HG03045 (cell line): ENCODE measurements around the gene LRRK1.

ENCODE experiments used
- ATAC-seq: cut with Tn5 transposase; IDR thresholded peaks from one replicate; pipeline ENCODE4 v1.9.1; 2021; ENCODE audit warnings: mild to moderate bottlenecking, moderate library complexity; ENCODE audit not compliant: unreplicated experiment

The LRRK1 gene

DNA sequence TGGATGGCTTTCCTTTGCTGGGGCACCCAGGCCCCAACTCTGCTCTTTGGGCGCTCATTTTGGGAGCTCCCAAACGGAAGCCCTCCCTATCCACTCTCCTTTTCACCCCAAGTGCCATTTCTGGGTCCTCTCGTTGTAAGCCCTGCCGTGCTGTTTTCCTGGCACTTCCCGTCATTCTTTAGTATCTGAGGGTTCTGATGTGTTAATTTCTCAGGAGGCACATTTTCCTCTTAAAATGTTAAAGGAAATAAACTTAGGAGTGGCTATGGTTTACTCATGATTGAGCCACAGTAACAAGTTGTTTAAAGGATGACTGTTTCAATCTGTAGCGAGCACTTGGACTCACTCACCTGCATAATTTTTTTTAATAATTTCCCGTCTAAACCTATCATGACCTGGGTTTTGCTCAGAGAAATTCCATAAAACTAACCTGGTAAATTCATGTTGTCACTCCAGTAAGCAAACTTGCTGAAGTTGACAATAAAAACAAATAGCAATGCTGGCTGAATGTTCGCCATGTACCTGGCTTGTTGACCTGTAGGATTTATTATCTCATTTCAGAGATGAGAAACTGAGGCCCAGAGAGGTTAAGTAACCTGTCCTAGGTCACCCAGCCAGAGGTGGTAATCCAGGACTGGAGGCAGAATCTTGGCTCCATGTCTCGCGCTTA is 29.0 kb upstream of the LRRK1 start:
- no peak for ATAC-seq

DNA sequence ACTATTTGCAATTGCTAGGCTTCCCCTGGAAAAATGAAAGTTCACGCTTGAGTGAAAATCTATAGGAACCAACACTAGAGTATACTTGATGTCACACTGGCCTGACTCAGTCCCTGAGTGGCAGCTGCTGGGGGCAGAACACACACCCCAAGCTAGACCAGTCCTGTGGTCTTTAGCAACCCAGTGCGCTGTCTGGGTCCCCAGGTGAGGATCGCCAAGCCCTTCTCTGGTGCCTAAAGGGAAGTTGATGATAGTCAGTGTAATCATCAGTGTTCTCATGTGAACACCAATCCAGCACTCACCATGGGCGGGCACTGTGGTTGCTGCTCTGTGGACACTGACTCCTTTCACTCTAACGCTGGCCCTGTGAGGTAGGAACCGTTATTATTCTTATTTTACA is 28.3 kb upstream of the LRRK1 start:
- no peak for ATAC-seq

DNA sequence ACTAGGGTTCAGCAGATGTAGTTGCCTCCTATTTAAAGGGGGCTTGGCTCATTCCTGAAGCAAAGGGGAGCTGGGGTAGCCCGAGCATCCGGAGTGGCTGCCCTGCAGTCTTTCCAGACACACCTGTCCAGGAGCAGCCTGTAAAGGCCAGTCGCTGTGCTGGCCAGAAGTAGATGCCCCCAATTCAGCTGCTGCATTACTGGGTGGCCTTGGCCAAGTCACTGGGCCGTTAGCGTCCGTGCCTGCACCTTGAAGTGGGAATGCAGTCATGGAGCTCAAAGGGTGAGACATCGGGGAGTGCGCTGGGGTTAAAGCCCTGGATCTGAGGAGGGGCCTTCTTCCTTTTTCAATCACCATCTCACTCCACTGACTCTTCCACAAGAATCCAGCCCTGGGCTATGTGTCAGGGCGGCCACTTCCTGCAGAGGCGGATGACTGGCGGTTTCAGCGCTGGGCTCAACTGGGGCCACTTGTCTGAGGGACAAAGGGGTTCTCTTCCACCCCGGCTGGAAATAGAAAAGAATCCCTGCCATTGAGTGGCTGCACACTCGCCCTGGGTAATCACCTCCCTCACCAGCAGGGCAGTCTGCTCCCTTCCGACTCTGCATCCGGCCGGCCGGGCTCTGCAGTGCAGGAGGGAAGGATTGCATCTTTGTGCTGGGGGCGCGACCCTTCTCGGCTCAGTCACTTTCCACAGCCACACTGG is 27.7 kb upstream of the LRRK1 start:
- no peak for ATAC-seq

DNA sequence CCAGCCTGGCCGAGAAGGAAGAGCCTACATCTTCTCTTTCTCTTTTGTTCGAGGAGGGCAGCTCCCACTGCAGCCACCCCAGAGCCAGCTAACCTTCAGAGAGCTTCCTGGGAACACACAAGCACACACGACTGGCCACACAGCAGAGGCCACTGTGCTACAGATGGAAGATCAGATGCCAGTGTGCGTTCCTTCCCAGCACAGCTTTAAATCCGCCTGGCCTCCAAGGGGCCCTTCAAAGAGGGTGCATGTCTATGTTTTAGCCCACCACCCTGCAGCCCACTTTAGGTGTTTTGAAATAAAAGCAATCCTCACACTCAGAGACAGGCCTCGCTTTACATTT is 27.2 kb upstream of the LRRK1 start:
- ATAC-seq = no peak

DNA sequence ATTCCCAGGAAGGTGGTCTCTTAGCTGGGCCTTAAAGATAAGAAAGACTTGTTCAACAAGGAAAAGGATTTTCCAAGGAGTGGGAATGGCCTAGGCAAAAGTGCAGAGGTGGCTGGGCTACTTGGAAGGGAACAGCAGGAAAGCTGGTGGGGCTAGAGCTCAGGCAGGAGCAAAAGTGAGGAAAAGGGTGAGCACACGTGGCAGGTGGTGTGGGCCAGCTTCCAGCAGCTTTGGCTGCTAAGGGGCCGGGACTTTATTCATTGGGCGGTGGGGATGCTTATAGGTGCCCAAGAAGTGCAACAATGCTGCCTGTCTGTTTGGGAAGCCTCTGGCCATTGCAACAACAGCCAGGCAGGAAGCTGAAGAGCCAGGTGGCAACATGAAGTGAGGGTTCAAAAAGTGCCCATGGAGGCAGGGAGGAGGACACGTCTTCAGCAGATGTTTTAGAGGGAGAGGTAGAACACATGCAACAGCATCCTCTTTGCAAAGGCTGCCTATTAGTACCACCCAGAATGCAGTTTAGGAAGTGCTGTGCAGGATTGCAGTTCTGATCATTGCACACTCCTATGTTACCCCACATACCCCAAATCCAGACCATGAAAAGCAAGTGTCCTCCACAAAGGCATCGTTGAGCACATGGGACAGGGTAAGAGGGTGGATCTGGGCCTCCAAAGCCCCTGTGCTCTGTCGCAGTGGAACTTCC is 25.7 kb upstream of the LRRK1 start:
- no peak for ATAC-seq

DNA sequence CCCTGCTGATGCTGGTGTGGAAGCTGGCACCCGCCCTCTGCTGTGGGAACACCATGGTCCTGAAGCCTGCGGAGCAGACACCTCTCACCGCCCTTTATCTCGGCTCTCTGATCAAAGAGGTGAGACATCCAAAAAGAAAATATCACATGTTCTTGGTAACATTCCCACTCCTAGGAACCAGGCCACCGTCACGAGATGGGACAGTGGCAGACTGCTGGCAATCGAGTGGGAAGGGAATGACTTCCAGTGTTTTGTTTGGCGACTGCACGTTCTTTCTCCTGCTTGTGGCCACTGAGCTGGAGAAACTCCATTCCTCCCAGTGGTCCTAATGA is 25.2 kb upstream of the LRRK1 start:
- no peak for ATAC-seq

DNA sequence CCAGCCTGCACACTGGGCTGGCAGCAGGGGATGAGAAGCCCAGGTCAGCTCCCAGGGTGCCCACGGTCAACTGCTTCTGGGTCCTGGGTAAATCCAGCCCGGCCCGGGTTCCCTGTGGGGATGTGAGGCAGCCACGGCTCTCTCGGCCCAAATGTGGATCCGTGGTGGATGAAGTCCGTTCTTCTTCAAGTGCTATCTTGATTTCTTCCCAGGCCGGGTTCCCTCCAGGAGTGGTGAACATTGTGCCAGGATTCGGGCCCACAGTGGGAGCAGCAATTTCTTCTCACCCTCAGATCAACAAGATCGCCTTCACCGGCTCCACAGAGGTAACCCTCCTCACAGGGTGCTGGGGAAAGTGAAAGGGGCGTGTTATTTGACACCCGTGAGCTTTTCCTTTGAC is 23.4 kb upstream of the LRRK1 start:
- no peak for ATAC-seq

DNA sequence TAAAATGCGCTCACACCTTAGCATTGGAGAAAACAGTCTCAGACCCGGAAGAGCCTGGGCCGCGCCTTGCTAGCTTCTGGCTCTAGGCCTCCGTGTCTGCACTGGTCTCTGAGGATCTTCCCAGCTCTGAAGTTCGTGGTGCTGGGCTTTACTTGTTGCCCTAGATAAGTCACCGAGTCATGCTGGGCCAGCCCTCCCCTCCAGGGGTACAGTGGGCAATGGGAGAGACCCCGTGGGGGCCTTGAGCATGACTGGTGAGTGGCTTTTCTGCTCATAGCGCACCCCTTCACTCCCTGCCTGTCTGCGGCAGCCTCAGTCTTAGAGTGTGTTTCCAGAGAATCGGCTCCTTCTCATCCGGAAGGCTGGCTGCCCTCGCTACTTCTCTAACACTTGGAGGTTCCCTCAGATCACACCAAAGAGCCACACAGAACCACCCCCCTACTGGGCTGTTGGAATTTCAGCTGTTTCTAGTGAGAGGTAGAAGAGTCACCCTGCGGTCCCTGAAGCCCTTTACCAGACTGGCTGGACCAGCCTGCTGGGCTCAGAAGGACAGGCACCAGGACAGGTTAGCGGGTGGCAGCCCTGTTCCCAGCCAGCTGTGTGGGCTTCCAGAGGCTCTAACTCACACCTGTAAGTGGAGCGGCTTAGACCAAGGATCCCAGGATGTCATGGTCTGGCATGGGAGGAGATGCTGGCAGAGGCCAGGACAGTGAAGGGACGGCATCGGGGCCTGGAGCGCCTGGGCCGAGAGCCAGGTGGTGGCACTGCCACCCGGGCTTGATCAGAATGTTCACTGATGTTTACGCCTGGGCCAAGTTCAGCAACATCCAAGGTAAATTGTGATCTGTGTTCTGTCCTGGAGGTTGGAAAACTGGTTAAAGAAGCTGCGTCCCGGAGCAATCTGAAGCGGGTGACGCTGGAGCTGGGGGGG is 21.7 kb upstream of the LRRK1 start:
- no peak for ATAC-seq

DNA sequence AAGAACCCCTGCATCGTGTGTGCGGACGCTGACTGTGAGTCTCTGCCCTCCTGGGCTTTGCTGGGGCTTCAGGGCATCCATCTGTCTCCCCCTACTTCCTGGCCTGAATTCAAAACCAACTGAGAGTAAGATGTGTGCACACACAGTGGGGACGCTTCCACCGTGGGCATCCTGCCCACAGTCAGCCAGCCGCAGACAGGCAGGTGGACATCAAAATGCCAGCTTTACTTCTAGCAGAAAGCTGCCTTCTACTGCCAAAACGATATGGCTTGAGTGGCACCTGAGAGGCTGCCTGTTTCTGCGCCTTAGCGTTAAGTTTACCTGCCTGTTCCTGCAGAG is 21.0 kb upstream of the LRRK1 start:
- ATAC-seq = no peak

DNA sequence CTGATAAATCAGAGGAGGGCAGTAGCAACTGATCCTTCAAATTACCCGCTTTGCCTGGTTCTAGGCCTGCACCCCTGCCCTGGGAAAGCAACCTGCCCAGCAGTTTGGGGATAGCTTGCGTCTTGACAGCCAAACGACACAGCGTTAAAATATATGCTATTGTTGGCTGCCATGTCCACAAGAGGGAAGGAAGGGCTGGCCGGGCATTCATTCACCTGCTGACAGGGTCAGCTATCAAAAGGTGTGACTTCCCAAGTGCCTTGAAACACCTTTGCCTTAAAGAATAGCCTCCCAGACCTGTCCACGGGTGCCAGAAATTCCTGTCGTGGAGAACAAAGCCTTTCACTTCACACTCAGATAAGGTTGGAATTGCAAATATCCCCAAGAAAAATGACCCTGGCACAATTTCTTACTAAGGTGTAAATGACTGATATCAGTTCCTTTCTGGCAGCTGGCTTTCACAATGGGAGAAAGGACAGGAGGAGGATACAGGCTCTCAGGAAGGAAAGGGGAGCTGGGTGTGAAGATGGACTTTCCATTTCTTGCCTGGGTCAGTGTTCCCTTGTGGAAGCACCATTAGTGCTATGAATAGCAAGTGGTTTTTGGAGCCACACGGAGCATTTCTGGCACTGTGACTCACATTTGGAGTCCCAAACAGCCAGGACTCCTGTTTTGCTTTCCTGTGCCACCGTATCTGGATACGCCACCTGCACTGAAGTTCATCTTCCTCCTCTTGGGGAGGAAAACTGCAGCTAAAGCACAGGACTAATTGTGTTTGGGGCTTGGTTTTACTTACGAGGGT is 20.3 kb upstream of the LRRK1 start:
- no peak for ATAC-seq

DNA sequence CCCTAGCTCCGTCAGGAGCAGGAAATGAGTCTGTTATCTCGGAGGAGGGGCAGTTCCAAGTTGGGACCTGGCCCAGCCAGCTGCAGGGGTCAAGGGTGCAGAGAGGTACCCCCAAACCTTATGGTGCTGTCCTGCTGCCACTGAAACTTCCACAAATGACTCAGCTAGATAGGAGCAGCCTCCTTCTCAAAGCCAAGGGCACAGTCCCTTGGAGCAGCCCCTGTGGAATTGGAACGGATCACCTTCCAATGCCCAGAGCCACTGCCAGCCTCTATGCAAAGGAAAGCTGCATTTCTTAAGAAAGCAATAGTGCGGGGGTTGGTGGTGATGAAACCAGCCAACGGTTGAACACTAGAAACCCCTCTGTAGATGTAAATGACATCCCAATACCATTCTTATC is 19.6 kb upstream of the LRRK1 start:
- ATAC-seq = no peak

DNA sequence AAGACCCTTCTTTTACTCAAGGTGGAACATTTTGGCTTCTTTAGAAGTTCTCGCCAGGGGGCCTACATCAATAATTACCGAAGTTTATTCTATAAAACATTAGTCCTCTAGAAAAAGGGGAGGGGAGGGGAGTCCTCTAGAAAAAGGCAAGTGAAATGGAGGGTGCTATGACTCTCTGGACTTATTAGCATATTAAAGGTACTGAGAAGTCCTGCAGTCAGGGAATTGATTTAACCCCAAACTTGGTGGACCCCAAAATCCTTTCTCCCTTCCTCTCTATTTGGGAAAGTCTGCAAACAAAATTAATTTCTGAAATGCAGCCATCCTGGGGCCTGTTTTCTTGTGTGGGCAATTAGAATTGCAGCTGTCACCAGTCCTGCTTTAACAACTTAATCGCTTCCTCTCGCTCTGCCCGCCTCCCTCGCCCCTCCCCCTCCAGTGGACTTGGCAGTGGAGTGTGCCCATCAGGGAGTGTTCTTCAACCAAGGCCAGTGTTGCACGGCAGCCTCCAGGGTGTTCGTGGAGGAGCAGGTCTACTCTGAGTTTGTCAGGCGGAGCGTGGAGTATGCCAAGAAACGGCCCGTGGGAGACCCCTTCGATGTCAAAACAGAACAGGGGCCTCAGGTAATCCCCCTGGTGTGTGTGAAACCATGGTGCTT is 18.9 kb upstream of the LRRK1 start:
- no peak for ATAC-seq

DNA sequence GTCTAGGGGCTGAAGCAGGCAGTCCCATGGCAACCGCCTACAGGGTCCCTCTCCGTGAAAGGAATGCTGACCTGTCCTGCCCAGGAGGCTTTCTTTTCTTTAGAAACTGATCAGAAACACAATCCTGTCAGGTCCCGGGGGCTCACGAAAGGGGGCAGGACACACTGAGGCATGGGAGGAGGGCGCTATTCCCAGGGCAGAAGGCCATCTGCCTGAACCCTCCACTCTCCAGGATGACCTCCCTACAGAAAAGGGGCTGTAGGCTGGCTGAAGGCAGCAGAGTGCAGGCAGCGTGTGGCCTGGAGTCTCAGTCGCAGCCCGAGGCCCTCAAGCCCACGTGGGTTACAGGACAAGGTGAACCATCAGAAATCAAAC is 18.4 kb upstream of the LRRK1 start:
- no peak for ATAC-seq

DNA sequence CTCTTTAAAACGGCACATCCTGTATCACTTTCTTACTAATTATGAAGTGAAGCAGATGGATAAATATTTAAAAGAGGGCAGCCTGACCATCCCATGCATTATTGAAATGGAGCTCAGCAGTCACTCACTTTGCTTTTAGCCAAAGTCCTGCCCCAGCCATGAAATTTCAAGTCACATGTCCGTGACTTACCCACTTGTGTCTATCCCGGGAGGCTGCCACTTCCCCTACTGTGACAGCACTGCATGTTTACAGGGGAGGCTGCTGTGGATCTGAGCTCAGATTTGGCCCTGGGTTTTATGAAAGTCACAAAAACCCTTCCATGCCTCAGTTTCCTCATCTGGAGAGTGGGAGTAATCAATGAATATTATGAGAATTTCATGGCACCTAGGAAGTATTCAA is 17.9 kb upstream of the LRRK1 start:
- ATAC-seq = no peak

DNA sequence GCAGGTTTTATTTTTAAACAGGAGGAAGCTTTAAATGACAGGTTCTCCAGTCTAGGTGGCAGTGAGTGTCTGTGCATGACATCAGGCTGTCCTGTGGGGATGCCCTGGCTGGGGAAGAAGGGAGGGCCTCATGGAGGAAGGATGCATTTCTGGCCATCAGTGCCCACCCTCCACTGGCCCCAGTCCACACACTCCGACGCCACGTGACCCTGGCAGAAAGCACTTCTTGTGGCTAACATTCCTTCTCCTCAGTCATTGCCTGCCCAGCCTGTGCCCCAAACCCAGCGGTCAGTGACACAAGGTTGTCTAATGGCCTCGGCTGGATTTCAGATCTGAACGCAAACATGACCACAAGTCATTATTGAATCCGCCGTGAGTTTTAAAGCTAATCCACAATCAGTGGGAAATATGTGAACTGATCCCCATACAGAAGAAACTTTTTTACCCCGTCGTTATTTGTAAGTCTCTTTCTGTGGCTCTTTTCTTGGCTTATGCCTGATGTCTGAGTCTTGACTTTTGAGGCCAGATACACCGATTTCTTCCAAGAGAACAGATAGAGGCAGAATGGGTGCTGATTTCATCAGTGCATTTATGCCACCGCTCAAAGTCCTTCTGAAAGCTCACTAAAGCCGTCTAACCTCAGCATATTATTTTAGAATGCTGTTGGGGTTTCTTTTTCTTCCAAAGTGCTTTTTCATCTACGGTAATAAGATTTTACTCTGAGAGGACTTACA is 17.3 kb upstream of the LRRK1 start:
- no peak for ATAC-seq

DNA sequence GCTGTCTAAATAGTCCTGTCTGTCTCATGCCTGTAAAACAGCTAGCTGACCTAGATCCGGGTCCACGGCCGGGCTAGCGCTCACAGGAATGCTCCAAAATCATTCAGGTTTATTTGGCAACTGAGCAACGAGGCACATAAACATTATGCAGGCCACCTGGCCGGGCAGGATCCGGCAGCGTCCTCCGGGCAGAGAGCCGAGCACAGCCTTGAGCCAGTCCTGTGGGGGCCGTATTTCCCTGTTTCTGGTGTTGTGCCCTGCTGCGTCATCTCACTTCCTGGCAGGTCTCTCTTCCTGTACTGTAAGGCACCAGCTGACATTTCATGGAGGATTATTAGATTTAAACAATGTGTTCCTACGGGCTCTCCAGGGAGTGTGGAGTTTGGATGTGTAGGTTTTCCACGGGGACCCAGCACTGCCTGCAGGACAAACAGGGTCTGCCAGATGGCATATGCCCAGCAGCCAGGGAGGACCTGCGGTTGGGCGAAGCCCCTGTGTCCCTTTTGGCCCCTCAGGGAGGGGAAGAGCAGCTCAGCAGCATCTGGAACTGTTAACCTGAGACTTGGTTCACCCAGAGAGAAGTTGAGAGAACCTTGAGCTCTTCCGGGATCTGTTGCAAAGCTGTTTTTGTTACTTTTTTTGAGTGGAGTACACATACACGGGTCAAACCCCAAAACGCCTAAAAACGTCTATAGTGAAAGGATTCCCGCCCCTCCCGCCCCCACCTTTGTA is 16.6 kb upstream of the LRRK1 start:
- ATAC-seq = no peak

DNA sequence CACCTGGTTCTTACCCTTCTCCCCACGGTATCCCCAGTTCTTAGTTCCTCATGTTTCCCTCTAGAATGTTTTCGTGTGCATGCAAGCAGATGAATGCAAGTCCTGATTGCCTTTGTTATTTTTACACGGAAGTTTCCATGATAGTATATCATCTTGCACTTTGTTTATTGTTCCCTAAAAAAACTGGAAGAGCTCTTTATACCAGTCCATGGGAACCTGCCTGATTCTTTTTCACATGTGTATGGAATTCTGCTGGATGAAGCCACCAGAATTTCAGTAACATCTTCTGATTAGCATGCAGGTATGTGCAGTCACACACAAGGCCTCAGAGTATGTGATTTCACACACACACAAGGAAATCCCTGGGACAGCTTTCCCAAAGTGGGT is 16.0 kb upstream of the LRRK1 start:
- ATAC-seq = no peak

DNA sequence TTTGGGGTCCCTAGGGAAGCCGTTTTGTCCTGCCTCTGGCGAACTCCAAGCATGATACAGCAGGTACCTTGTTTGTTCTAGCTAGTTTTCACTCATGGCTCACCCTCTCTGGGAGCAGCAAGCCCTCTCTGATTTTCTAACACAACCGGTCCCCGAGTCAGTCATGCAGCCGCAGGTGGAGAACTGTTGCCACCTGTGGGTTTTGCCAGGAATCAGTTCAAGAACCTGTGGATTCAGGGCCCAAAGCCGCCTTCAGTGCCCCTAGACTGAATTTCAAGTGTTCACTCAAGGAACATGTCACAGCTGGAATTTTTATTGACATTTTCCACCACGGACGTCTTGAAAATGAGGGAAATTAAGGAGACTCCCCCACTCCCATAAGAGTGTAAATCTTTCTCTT is 13.3 kb upstream of the LRRK1 start:
- ATAC-seq = no peak

DNA sequence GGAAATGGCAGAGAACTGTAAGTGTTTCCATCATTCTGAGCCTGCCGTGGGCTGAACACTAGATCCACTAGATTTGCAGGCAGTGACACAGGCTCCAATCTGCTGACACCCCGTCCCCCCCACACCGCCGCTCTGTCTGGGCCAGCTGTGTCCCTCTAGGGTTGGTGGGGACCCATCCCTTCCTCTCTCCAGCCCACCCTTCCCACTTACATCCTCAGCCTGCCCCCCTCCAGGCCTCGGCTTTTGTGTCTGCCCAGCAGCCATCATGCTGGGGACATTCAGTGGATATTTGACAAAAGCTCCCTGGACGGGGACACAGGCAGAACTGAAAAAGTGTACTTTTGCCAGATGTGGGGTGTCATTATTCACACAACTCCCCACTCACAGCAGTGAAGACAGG is 10.7 kb upstream of the LRRK1 start:
- no peak for ATAC-seq
